Smooth muscle cell (in vitro differentiated cells): ENCODE measurements around the gene EXOC4. TPM values are rescaled to one million over a fixed set of nuclear protein-coding genes. Genes with fewer than 3 reads are reported as not detected.

Experiments
- DNase-seq: peaks from one replicate; lab custom pipeline; 2025; ENCODE audit not compliant: unreplicated experiment; lab: John Stamatoyannopoulos, UW
- H2AFZ ChIP-seq: fragments of 200-600 bp; sonication (generic); 2 replicates; pipeline ENCODE4 v1.6.0; 2016; ENCODE audit warnings: antibody characterized with exemption, low read depth, mild to moderate bottlenecking
- H3F3A ChIP-seq: fragments of 200-600 bp; sonication (generic); 2 replicates; pipeline ENCODE4 v1.6.0; 2017; ENCODE audit warnings: antibody characterized with exemption, low read depth
- H3K27ac ChIP-seq: fragments of 200-600 bp; sonication (generic); 2 replicates; pipeline ENCODE4 v1.5.1; 2016; ENCODE audit warnings: low read depth, mild to moderate bottlenecking
- H3K27me3 ChIP-seq: fragments of 200-600 bp; sonication (generic); 2 replicates; pipeline ENCODE4 v1.6.1; 2016; ENCODE audit warnings: low read depth, mild to moderate bottlenecking
- H3K36me3 ChIP-seq: fragments of 200-600 bp; sonication (generic); 2 replicates; pipeline ENCODE4 v1.5.1; 2016; ENCODE audit warnings: low read depth
- H3K4me1 ChIP-seq: fragments of 200-600 bp; sonication (generic); 2 replicates; pipeline ENCODE4 v1.5.1; 2016; ENCODE audit warnings: low read depth
- H3K4me2 ChIP-seq: fragments of 200-600 bp; sonication (generic); 2 replicates; pipeline ENCODE4 v1.6.0; 2016; ENCODE audit warnings: mild to moderate bottlenecking
- H3K4me3 ChIP-seq: fragments of 200-600 bp; sonication (generic); 2 replicates; pipeline ENCODE4 v1.5.1; 2016; ENCODE audit warnings: mild to moderate bottlenecking
- H3K79me2 ChIP-seq: fragments of 200-600 bp; sonication (generic); 2 replicates; pipeline ENCODE4 v1.6.0; 2016; ENCODE audit warnings: low read depth, mild to moderate bottlenecking
- H3K9ac ChIP-seq: fragments of 200-600 bp; sonication (generic); 2 replicates; pipeline ENCODE4 v1.6.0; 2016; ENCODE audit warnings: low read depth
- H3K9me3 ChIP-seq: fragments of 200-600 bp; sonication (generic); replicated peaks from 2 replicates; pipeline ENCODE4 v1.5.1; 2016; ENCODE audit warnings: low read depth
- H4K20me1 ChIP-seq: fragments of 200-600 bp; sonication (generic); 2 replicates; pipeline ENCODE4 v1.6.0; 2016; ENCODE audit warnings: low read depth
- CTCF ChIP-seq: fragments of 200-600 bp; sonication (generic); IDR thresholded peaks from 2 replicates; pipeline ENCODE4 v1.5.1; 2017; ENCODE audit warnings: borderline replicate concordance, mild to moderate bottlenecking, antibody characterized with exemption; ENCODE audit not compliant: insufficient read depth, poor library complexity, severe bottlenecking
- WGBS: methylation state at CpG from one replicate; pipeline ENCODE4 v1.1.7; 2016; ENCODE audit warnings: low lambda C conversion rate; 5-methylcytosine and 5-hydroxymethylcytosine counted together
- polyA plus RNA-seq: library from polyadenylated mRNA; unstranded; fragments of >200 nt; fragmentation: Nextera tagmentation; extraction: Ambion mirVana; gene quantifications from 2 replicates; pipeline ENCODE4 v1.2.1, GENCODE V29; 2016
- total RNA-seq: library from RNA; depleted of rRNA; stranded (reverse); fragments of >200 nt; gene quantifications from 2 replicates; pipeline ENCODE4 v1.2.3, GENCODE V29; 2014

The EXOC4 gene
- total and polyA plus RNA-seq, 2 experiments from 2014 or later = 21.5 to 47.1 TPM

DNA sequence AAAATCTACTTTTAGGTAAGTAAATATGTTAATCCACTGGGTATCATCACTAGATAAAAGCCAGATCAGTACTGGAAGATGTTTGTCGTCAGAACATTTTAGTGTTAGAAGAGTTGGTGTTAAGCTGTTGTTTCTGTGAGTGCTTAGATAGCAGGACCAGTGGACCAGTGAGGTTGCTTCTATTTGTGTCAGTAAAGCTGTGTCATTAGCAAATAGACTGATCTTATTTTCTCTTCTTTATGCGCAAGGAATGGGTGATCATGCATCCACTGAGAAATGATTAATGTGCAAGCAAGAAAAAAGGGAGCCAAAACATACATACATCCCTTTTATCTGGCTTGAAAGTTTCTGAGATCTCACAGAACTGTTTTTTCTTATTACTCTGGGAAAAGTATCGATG, 42.6 kb downstream of the EXOC4 start:
- H3K4me2 ChIP-seq = no peak overlapping the region
- no peak overlapping the region for H2AFZ ChIP-seq
- peaks cover 3% of the 10 kb centered on the region for H3K79me2 ChIP-seq
- H3K36me3 ChIP-seq = peaks cover 3% of the 10 kb centered on the region
- TF ChIP-seq CTCF = no peak
- H3F3A ChIP-seq = no peaks in the 10 kb centered on the region
- H3K27me3 ChIP-seq = no peaks in the 10 kb centered on the region
- no peak overlapping the region for H3K27ac ChIP-seq
- 38% methylated on average over 3 of the region's 3 CpGs for WGBS
- DNase-seq = no peak
- no peak overlapping the region for H3K9ac ChIP-seq
- H4K20me1 ChIP-seq = peaks cover 18% of the 10 kb centered on the region
- no peaks in the 10 kb centered on the region for H3K9me3 ChIP-seq
- no peak overlapping the region for H3K4me3 ChIP-seq
- no peaks in the 10 kb centered on the region for H3K4me1 ChIP-seq

DNA sequence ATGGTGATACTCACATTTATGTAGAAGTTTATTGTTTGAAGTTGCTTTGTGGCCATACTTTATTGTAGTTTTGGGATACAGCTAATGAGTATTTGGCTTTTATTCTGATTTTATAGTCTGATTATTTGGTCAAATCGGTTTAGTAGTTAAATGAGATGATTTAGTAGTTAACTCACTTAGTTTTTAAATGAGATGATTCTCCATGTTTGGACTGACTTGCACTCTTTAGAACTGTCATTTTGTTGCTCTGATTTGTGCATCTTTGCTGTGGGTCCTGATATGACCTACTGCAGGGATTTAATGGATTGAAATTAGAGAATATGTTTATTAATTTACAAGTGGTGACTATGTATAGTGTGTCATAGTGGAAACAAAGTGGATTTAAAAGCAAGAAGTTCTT, 44.2 kb downstream of the EXOC4 start:
- no peak for DNase-seq
- peaks cover 22% of the 10 kb centered on the region for H4K20me1 ChIP-seq
- no peak overlapping the region for H3K4me3 ChIP-seq
- no peaks in the 10 kb centered on the region for H3K27me3 ChIP-seq
- no peaks in the 10 kb centered on the region for H3K9me3 ChIP-seq
- no peaks in the 10 kb centered on the region for H3F3A ChIP-seq
- no peak overlapping the region for H2AFZ ChIP-seq
- TF ChIP-seq CTCF = no peak
- no peak overlapping the region for H3K4me2 ChIP-seq
- peaks cover 3% of the 10 kb centered on the region for H3K79me2 ChIP-seq
- no peaks in the 10 kb centered on the region for H3K4me1 ChIP-seq
- WGBS = 94% methylated on average over 1 of the region's 1 CpG
- H3K9ac ChIP-seq = no peak overlapping the region
- H3K36me3 ChIP-seq = no peaks in the 10 kb centered on the region
- H3K27ac ChIP-seq = no peak overlapping the region

- TF ChIP-seq CTCF = no peak
- Histone ChIP-seq H3K27me3 (no peaks in the 10 kb centered on the region), H3K4me3 (no peak overlapping the region), H3K9me3 (no peaks in the 10 kb centered on the region), H3K4me2 (no peak overlapping the region), H2AFZ (no peak overlapping the region), H3F3A (no peaks in the 10 kb centered on the region), H3K79me2 (peaks cover 3% of the 10 kb centered on the region), H3K4me1 (no peaks in the 10 kb centered on the region), H3K9ac (no peak overlapping the region), H3K36me3 (no peaks in the 10 kb centered on the region), H3K27ac (no peak overlapping the region), H4K20me1 (peaks cover 24% of the 10 kb centered on the region)
- no peak for DNase-seq
- 88% methylated on average over 5 of the region's 5 CpGs for WGBS
Observed at GRCh38 chr7:133298080-133298479, 45.2 kb downstream of the EXOC4 start.

DNA sequence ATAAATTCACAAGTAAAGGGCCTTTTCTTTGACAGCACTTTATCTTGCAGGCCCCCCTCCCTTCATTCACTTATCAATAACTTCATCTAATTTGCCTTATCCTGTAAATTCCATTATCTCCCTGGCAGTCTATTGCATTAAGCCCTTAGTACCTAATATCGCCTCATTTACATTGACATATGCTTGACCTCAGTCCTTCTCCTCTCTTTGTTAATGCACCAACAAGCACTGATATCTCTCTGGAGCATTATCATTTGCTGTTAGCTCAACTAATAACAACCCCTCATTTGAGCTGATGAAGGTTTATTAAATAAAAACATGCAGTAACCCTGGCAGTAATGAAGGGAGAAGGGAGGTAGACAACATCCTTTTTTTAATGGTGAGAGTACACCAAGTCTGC, 46.8 kb downstream of the EXOC4 start:
- no peak for DNase-seq
- no peaks in the 10 kb centered on the region for H3K4me1 ChIP-seq
- TF ChIP-seq CTCF = no peak
- H3K4me2 ChIP-seq = no peak overlapping the region
- H3K4me3 ChIP-seq = no peak overlapping the region
- no peaks in the 10 kb centered on the region for H3K27me3 ChIP-seq
- no peaks in the 10 kb centered on the region for H3F3A ChIP-seq
- H3K79me2 ChIP-seq = peaks cover 3% of the 10 kb centered on the region
- 94% methylated on average over 1 of the region's 1 CpG for WGBS
- peaks cover 38% of the 10 kb centered on the region for H4K20me1 ChIP-seq
- H3K27ac ChIP-seq = no peak overlapping the region
- no peaks in the 10 kb centered on the region for H3K9me3 ChIP-seq
- no peak overlapping the region for H2AFZ ChIP-seq
- no peaks in the 10 kb centered on the region for H3K36me3 ChIP-seq
- no peak overlapping the region for H3K9ac ChIP-seq
